K562 (cell line): ENCODE data around the gene ANKZF1.
"Not testable (repeated sequence)": the region's sequence is repeated elsewhere in the genome, so short reads cannot be mapped to it uniquely, and the experiment has no call there.

Experiments
- CHD2 ChIP-seq: IDR thresholded peaks from 2 replicates; pipeline ENCODE4 v1.6.1; 2011; ENCODE audit warnings: low read depth, low read length
- EHMT2 ChIP-seq: fragments of 450-650 bp; IDR thresholded peaks from 2 replicates; pipeline ENCODE4 v1.6.1; 2018; ENCODE audit warnings: antibody characterized with exemption
- MEIS2 ChIP-seq: fragments of 450-650 bp; IDR thresholded peaks from 2 replicates; pipeline ENCODE4 v1.6.1; 2014; ENCODE audit warnings: mild to moderate bottlenecking; ENCODE audit not compliant: partially characterized antibody
- MYNN ChIP-seq, 2 experiments: sonication (generic); formaldehyde crosslinking in 1 of 2; IDR thresholded peaks; 2 replicates each; pipeline versions ENCODE4 v1.5.0 to v1.6.1; 2016 to 2020; ENCODE audit warnings: antibody characterized with exemption in 1 of 2, missing genetic modification reagents in 1 of 2
- NONO ChIP-seq, 2 experiments: fragments of 200-400 bp in 1 of 2; fragments of 450-650 bp in 1 of 2; formaldehyde crosslinking in 1 of 2; IDR thresholded peaks; 2 replicates each; pipeline ENCODE4 v1.6.1; 2017; ENCODE audit warnings: low read depth in 2 of 2, mild to moderate bottlenecking in 2 of 2, moderate library complexity in 2 of 2, low read length in 1 of 2
- PML ChIP-seq: IDR thresholded peaks from 2 replicates; pipeline ENCODE4 v1.6.1; 2012; ENCODE audit warnings: low read length, inconsistent platforms
- POLR2A ChIP-seq: fragments of 450-650 bp; conservative IDR thresholded peaks from 2 replicates; pipeline ENCODE4 v1.6.1; 2016
- SMAD4 ChIP-seq: fragments of 250-450 bp; sonication (Bioruptor Pico); conservative IDR thresholded peaks from 2 replicates; pipeline ENCODE4 v1.8.0; 2021; ENCODE audit warnings: inconsistent platforms, mild to moderate bottlenecking, moderate library complexity
- YY1 ChIP-seq, 3 experiments: IDR thresholded peaks; 2 replicates each; pipeline ENCODE4 v1.6.1; 2011; ENCODE audit warnings: low read length in 2 of 3, mild to moderate bottlenecking in 2 of 3, moderate library complexity in 2 of 3, borderline replicate concordance in 1 of 3, control low read depth in 1 of 3, low read depth in 1 of 3; ENCODE audit not compliant: insufficient read depth in 3 of 3, insufficient replicate concordance in 2 of 3, control insufficient read depth in 1 of 3, insufficient read length in 1 of 3; ENCODE audit errors: extremely low read depth in 1 of 3
- ZBTB1 ChIP-seq: sonication (generic); formaldehyde crosslinking; IDR thresholded peaks from 2 replicates; pipeline ENCODE4 v1.8.1; 2023; ENCODE audit warnings: missing genetic modification reagents, low read depth, mild to moderate bottlenecking, borderline replicate concordance
- TF ChIP-seq, protein P1 (sequence below): fragments of 250-450 bp; sonication (Bioruptor Pico); IDR thresholded peaks from 2 replicates; pipeline ENCODE4 v1.5.0; 2020; ENCODE audit warnings: mild to moderate bottlenecking, borderline replicate concordance
- TF ChIP-seq, protein P2 (sequence below), 2 experiments: fragments of 450-650 bp in 1 of 2; sonication (generic) in 1 of 2; formaldehyde crosslinking in 1 of 2; IDR thresholded peaks; 2 replicates each; pipeline versions ENCODE4 v1.7.1 to v1.9.0; 2016 to 2022; ENCODE audit warnings: inconsistent platforms in 1 of 2, mild to moderate bottlenecking in 1 of 2, missing genetic modification reagents in 1 of 2
- TF ChIP-seq, protein P3 (sequence below), 3 experiments: fragments of 200-800 bp in 1 of 3; sonication (Bioruptor generic) in 1 of 3; sonication (generic) in 1 of 3; formaldehyde crosslinking in 1 of 3; IDR thresholded peaks; 2 replicates each; pipeline versions ENCODE4 v1.6.1 to v1.8.0; 2016 to 2022; ENCODE audit warnings: mild to moderate bottlenecking in 2 of 3, missing compliant biosample characterization in 2 of 3, missing genetic modification characterization in 2 of 3, missing genetic modification reagents in 1 of 3
- TF ChIP-seq, protein P4 (sequence below): sonication (generic); formaldehyde crosslinking; IDR thresholded peaks from 2 replicates; pipeline ENCODE4 v1.5.0; 2020; ENCODE audit warnings: missing genetic modification reagents

DNA sequence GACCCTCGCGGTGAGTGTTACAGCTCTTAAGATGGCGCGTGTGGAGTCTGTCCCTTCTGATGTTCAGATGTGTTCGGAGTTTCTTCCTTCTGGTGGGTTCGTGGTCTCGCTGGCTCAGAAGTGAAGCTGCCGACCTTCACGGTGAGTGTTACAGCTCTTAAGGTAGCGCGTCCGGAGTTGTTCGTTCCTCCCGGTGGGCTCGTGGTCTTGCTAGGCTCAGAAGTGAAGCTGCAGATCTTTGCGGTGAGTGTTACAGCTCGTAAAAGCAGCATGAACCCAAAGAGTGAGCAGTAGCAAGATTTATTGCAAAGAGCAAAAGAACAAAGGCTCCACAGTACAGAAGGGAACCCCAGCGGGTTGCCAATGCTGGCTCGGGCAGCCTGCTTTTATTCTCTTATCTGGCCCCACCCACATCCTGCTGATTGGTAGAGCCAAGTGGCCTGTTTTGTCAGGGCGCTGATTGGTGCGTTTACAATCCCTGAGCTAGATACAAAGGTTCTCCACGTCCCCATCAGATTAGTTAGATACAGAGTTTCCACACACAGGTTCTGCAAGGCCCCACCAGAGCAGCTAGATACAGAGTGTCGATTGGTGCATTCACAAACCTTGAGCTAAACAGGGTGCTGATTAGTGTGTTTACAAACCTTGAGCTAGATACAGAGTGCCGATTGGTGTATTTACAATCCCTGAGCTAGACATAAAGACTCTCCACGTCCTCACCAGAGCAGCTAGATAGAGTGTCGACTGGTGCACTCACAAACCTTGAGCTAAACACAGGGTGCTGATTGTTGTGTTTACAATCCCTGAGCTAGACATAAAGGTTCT lies 28.9 kb upstream of the ANKZF1 start:
- not testable (repeated sequence) for TF ChIP-seq ZBTB1 (CRISPR knock-in tag); CHD2; YY1 (IDR thresholded peaks at IDR 0.05; ENCODE audit: borderline replicate concordance in 1 of 3, control insufficient read depth in 1 of 3, extremely low read depth in 1 of 3, insufficient read depth in 3 of 3, insufficient read length in 1 of 3, insufficient replicate concordance in 2 of 3, low read depth in 1 of 3, low read length in 2 of 3); EHMT2; MYNN (IDR thresholded peaks at IDR 0.05); MYNN (CRISPR knock-in tag; IDR thresholded peaks at IDR 0.05); NONO (IDR thresholded peaks at IDR 0.05; ENCODE audit: low read depth in 2 of 2, low read length in 1 of 2); PML; MEIS2; SMAD4
- TF ChIP-seq, protein P1, sequence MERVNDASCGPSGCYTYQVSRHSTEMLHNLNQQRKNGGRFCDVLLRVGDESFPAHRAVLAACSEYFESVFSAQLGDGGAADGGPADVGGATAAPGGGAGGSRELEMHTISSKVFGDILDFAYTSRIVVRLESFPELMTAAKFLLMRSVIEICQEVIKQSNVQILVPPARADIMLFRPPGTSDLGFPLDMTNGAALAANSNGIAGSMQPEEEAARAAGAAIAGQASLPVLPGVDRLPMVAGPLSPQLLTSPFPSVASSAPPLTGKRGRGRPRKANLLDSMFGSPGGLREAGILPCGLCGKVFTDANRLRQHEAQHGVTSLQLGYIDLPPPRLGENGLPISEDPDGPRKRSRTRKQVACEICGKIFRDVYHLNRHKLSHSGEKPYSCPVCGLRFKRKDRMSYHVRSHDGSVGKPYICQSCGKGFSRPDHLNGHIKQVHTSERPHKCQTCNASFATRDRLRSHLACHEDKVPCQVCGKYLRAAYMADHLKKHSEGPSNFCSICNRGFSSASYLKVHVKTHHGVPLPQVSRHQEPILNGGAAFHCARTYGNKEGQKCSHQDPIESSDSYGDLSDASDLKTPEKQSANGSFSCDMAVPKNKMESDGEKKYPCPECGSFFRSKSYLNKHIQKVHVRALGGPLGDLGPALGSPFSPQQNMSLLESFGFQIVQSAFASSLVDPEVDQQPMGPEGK (CRISPR knock-in tag): not testable (repeated sequence)
- TF ChIP-seq, protein P2, sequence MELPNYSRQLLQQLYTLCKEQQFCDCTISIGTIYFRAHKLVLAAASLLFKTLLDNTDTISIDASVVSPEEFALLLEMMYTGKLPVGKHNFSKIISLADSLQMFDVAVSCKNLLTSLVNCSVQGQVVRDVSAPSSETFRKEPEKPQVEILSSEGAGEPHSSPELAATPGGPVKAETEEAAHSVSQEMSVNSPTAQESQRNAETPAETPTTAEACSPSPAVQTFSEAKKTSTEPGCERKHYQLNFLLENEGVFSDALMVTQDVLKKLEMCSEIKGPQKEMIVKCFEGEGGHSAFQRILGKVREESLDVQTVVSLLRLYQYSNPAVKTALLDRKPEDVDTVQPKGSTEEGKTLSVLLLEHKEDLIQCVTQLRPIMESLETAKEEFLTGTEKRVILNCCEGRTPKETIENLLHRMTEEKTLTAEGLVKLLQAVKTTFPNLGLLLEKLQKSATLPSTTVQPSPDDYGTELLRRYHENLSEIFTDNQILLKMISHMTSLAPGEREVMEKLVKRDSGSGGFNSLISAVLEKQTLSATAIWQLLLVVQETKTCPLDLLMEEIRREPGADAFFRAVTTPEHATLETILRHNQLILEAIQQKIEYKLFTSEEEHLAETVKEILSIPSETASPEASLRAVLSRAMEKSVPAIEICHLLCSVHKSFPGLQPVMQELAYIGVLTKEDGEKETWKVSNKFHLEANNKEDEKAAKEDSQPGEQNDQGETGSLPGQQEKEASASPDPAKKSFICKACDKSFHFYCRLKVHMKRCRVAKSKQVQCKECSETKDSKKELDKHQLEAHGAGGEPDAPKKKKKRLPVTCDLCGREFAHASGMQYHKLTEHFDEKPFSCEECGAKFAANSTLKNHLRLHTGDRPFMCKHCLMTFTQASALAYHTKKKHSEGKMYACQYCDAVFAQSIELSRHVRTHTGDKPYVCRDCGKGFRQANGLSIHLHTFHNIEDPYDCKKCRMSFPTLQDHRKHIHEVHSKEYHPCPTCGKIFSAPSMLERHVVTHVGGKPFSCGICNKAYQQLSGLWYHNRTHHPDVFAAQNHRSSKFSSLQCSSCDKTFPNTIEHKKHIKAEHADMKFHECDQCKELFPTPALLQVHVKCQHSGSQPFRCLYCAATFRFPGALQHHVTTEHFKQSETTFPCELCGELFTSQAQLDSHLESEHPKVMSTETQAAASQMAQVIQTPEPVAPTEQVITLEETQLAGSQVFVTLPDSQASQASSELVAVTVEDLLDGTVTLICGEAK (IDR thresholded peaks at IDR 0.05): not testable (repeated sequence)
- TF ChIP-seq, protein P2 (CRISPR knock-in tag; IDR thresholded peaks at IDR 0.05): not testable (repeated sequence)
- TF ChIP-seq, protein P3, sequence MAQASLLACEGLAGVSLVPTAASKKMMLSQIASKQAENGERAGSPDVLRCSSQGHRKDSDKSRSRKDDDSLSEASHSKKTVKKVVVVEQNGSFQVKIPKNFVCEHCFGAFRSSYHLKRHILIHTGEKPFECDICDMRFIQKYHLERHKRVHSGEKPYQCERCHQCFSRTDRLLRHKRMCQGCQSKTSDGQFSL (CRISPR knock-in tag; IDR thresholded peaks at IDR 0.05): not testable (repeated sequence)
- TF ChIP-seq, protein P3 (tag; IDR thresholded peaks at IDR 0.05): not testable (repeated sequence)
- peak; percentile 70 for TF ChIP-seq POLR2A
- TF ChIP-seq, protein P4, sequence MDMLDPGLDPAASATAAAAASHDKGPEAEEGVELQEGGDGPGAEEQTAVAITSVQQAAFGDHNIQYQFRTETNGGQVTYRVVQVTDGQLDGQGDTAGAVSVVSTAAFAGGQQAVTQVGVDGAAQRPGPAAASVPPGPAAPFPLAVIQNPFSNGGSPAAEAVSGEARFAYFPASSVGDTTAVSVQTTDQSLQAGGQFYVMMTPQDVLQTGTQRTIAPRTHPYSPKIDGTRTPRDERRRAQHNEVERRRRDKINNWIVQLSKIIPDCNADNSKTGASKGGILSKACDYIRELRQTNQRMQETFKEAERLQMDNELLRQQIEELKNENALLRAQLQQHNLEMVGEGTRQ (CRISPR knock-in tag): not testable (repeated sequence)
